ENCODE measurements around the gene NPRL2.
A peak's percentile ranks its signal among the peaks of the same experiment; 100 is the strongest.

NPRL2 gene

DNA sequence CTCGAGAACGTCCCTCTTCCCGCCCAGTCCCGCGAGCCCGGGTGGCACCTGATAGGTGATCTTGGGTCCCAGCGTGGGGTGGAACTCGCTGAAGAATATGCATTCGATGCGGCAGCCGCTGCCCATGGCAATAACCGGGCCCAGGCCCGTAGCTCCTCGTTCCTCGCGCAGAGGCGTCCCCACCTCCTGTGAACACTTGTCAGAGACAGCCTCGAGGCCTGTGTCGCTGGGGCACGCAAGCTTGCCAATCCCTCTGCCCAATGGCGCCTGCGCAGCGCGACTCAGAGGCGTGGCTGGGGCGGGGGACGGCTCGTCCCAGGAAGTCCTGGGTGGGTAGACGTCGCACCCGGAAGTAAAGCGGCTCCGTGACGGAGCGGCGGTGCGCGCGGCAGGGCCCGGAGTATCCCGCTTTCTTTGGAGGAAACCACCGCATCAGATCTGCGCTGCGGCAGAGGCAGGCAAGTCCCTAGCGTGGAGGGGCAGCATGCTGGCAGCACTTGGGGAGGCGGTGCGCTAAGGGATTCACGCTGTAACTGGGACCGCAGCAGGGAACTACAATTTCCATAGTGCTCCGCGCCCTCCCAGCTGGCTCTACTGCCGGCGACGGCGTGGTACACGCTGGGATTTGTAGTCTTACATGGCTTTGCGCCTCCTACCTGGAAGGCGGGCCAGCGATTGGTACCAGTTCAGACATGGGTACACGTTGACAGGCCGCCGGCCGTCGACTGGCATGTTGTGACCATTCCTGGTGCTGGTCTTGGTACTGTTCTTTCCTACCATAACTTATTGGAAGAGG, at the start of gene NPRL2, which contains the start of gene CYB561D2:
Gene NPRL2 (minus strand): TSS at position 249 of the 796 bp plus-strand sequence. CDS start 123 bp downstream, at position 126.
Gene CYB561D2 (plus strand): TSS at position 336 of the 796 bp plus-strand sequence. CDS start 572 bp downstream, outside the sequence.
- Histone ChIP-seq H3K27ac (ENCODE audit: low read depth in 2 of 2, low read length in 2 of 2) (peak within 1 kb of the TSS; percentile 87 to 98), H3K36me3 (ENCODE audit: control insufficient read depth in 2 of 2, insufficient read depth in 2 of 2, low read length in 2 of 2) (peaks cover 42 to 43% of the 10 kb centered on the region in 2 donors), H3K4me1 (ENCODE audit: control insufficient read depth in 2 of 2, insufficient read depth in 2 of 2, low read length in 2 of 2) (peaks cover 31 to 37% of the 10 kb centered on the region in 2 donors), H3K9ac (ENCODE audit: low read depth in 1 of 2, low read length in 2 of 2) (peak within 1 kb of the TSS; percentile 74 to 94), H3K27me3 (ENCODE audit: control insufficient read depth in 2 of 2, insufficient read depth in 2 of 2, low read length in 2 of 2) (no peaks in the 10 kb centered on the region), H3K4me3 (ENCODE audit: low read length in 2 of 2) (peak within 1 kb of the TSS; percentile 70 to 97), H3K9me3 (ENCODE audit: control insufficient read depth in 2 of 2, low read length in 2 of 2) (no peaks in the 10 kb centered on the region)

DNA sequence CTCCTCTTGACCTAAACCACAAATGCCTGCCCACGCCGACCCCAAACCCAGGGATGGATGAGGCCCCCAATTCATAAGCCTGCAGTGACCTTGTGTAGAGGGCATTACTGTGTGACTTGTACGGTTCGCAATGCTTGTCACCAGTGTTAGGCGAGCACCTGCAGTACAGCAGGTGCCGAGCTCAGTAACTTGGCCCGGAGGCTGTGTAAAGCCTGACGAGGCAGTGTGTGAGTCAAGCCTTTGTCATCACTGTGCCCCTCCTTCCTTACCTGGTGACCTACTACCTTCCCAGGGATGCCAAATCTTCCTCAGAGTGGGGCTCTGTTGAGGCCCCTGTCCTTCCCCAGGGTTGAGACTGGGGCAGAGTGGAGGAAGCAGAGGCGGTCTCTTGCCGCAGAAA, 45.9 kb upstream of the NPRL2 start:
- Histone ChIP-seq H3K9ac (ENCODE audit: low read depth in 1 of 2, low read length in 2 of 2) (no peak overlapping the region), H3K36me3 (ENCODE audit: control insufficient read depth in 2 of 2, insufficient read depth in 2 of 2, low read length in 2 of 2) (no peaks in the 10 kb centered on the region), H3K4me1 (ENCODE audit: control insufficient read depth in 2 of 2, insufficient read depth in 2 of 2, low read length in 2 of 2) (no peaks in the 10 kb centered on the region), H3K4me3 (ENCODE audit: low read length in 2 of 2) (no peak overlapping the region), H3K27ac (ENCODE audit: low read depth in 2 of 2, low read length in 2 of 2) (no peak overlapping the region), H3K27me3 (ENCODE audit: control insufficient read depth in 2 of 2, insufficient read depth in 2 of 2, low read length in 2 of 2) (no peaks in the 10 kb centered on the region), H3K9me3 (ENCODE audit: control insufficient read depth in 2 of 2, low read length in 2 of 2) (no peaks in the 10 kb centered on the region)

DNA sequence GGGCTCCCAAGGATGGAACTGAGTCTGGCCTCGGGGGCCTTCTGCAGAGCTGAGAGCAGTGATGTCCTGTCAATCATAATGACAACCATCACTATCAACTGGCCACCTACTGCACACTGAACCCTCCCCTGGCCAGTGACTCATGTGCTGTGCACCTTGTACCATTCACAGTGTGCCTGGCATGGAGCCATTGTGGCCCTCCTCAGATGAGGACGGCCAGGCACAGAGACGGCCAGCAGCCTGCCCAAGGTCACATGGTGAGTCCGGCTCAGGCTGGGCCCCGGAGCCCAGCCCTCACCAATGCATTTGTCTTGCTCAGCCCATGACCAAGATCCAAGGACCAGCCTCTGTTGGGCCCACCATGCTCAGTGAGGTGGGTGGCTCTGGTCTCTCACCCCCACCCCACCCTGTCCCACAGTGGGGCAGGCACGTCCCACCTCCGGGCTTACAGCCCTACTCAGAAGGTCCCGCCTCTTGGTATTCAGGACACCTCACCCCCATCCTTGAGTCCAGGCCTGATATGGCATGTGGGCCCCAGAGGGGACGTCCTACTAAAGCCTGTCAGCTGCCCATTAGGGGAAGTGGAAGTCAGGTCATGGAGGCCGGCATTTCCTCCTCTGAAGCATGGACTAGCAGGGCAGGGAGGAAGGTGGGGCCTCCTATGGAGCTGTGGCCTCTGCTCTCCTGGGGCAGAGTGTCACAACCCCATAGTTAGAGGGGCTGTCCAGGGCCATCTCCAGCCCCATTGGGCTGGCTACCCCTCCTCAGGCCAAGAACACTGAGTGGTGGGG, 44.7 kb upstream of the NPRL2 start:
- H3K9me3 ChIP-seq (ENCODE audit: control insufficient read depth in 2 of 2, low read length in 2 of 2) = no peaks in the 10 kb centered on the region
- peaks cover 4 to 9% of the 10 kb centered on the region in 2 donors for H3K4me1 ChIP-seq (ENCODE audit: control insufficient read depth in 2 of 2, insufficient read depth in 2 of 2, low read length in 2 of 2)
- no peak overlapping the region for H3K9ac ChIP-seq (ENCODE audit: low read depth in 1 of 2, low read length in 2 of 2)
- H3K27ac ChIP-seq (ENCODE audit: low read depth in 2 of 2, low read length in 2 of 2) = no peak overlapping the region
- H3K27me3 ChIP-seq (ENCODE audit: control insufficient read depth in 2 of 2, insufficient read depth in 2 of 2, low read length in 2 of 2) = no peaks in the 10 kb centered on the region
- H3K4me3 ChIP-seq (ENCODE audit: low read length in 2 of 2) = no peak overlapping the region
- H3K36me3 ChIP-seq (ENCODE audit: control insufficient read depth in 2 of 2, insufficient read depth in 2 of 2, low read length in 2 of 2) = no peaks in the 10 kb centered on the region

DNA sequence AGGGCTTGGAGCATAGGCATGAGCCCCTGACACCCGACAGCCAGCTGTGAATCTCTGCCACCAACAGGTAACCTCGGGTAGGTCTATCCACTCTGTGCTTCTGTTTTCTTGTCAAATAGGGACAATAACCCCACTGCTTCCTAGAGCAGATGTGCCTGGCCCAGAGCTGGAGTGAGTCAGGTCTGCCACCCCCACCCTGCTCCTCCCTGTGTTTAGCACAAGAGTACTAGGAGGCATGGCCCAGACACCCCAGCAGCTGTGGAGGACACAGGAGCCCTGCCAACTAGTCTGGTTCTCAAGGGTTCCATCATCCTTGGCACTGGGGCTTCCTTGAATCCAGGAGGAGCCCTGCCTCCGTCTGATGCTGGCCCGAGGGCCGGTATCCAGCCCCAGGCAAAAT, 42.5 kb upstream of the NPRL2 start:
- H3K4me1 ChIP-seq (ENCODE audit: control insufficient read depth in 2 of 2, insufficient read depth in 2 of 2, low read length in 2 of 2) = peaks cover 4 to 9% of the 10 kb centered on the region in 2 donors
- H3K27ac ChIP-seq (ENCODE audit: low read depth in 2 of 2, low read length in 2 of 2) = no peak overlapping the region
- no peaks in the 10 kb centered on the region for H3K36me3 ChIP-seq (ENCODE audit: control insufficient read depth in 2 of 2, insufficient read depth in 2 of 2, low read length in 2 of 2)
- no peaks in the 10 kb centered on the region for H3K9me3 ChIP-seq (ENCODE audit: control insufficient read depth in 2 of 2, low read length in 2 of 2)
- no peaks in the 10 kb centered on the region for H3K27me3 ChIP-seq (ENCODE audit: control insufficient read depth in 2 of 2, insufficient read depth in 2 of 2, low read length in 2 of 2)
- H3K9ac ChIP-seq (ENCODE audit: low read depth in 1 of 2, low read length in 2 of 2) = no peak overlapping the region
- H3K4me3 ChIP-seq (ENCODE audit: low read length in 2 of 2) = no peak overlapping the region

DNA sequence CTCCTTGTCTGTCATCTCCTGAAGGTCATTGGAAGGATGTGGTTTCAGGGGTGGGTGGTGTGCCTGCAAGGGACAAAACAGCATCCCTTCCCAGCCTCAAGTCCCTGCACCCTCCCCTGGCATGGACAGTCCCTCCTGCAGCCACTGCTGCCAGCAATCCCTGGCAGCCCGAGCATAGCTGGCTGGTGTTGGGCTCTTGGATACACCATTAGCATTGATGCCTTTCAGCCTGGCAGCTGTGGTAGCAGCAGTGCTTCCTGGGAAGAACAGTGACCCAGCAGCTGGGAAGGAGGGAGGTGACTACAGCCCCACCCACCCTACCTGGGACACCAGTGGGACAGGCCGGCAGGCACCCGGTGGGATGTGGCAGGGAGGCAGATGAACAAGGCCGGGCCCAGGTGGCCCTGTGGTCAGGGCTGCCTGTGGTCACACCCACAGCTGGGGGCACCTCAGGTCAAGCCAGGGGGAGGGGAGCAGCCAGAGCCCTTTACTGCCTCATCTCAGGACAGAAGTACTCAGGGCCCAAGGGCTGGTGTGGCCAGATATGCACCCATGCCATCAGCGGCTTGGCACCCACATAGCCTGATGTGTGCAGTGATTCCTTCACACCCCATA, 41.6 kb upstream of the NPRL2 start:
- Histone ChIP-seq H3K27ac (ENCODE audit: low read depth in 2 of 2, low read length in 2 of 2) (no peak overlapping the region), H3K9me3 (ENCODE audit: control insufficient read depth in 2 of 2, low read length in 2 of 2) (no peaks in the 10 kb centered on the region), H3K36me3 (ENCODE audit: control insufficient read depth in 2 of 2, insufficient read depth in 2 of 2, low read length in 2 of 2) (no peaks in the 10 kb centered on the region), H3K4me1 (ENCODE audit: control insufficient read depth in 2 of 2, insufficient read depth in 2 of 2, low read length in 2 of 2) (peaks cover 4 to 9% of the 10 kb centered on the region in 2 donors), H3K4me3 (ENCODE audit: low read length in 2 of 2) (no peak overlapping the region), H3K27me3 (ENCODE audit: control insufficient read depth in 2 of 2, insufficient read depth in 2 of 2, low read length in 2 of 2) (no peaks in the 10 kb centered on the region), H3K9ac (ENCODE audit: low read depth in 1 of 2, low read length in 2 of 2) (no peak overlapping the region)

DNA sequence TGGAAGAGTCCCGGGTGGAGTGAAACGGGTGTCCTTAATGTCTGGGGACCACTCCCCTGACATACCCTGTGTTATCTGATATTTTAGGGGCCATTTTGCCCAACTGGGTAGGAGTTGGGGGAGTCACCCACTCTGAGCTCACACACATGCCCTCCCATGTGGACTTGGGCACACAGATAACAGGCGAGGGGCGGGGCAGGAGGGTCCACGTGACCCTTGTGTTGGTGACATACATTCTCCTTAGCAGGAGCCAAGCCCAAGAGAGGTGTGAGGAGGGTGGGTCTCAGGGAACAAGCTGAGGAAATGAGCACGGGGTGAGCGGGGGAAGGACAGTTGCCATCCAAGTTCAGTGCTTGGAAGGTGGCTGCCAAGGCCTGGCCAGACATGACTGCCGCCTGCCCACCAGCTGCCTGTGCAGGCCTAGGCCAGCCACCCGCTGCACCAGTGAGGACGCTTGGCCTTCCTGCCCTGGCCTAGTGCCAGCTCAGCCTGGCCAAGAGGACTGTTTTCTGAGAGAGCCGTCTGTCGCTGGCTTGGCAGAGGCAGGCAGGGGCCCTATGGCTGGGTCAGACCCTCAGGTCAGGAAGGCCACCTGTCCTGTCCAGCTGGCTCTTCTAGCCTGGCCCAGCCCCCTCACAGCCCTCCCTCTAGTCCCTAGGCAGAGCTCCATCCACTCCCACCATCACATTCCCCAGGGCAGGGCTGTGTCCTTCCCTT, 40.1 kb upstream of the NPRL2 start:
- H3K4me1 ChIP-seq (ENCODE audit: control insufficient read depth in 2 of 2, insufficient read depth in 2 of 2, low read length in 2 of 2) = peaks cover 4 to 9% of the 10 kb centered on the region in 2 donors
- H3K9me3 ChIP-seq (ENCODE audit: control insufficient read depth in 2 of 2, low read length in 2 of 2) = no peaks in the 10 kb centered on the region
- H3K9ac ChIP-seq (ENCODE audit: low read depth in 1 of 2, low read length in 2 of 2) = no peak overlapping the region
- H3K27me3 ChIP-seq (ENCODE audit: control insufficient read depth in 2 of 2, insufficient read depth in 2 of 2, low read length in 2 of 2) = no peaks in the 10 kb centered on the region
- H3K4me3 ChIP-seq (ENCODE audit: low read length in 2 of 2) = no peak overlapping the region
- H3K27ac ChIP-seq (ENCODE audit: low read depth in 2 of 2, low read length in 2 of 2) = peak overlapping the region in 1 of 2 donors; percentile 6
- no peaks in the 10 kb centered on the region for H3K36me3 ChIP-seq (ENCODE audit: control insufficient read depth in 2 of 2, insufficient read depth in 2 of 2, low read length in 2 of 2)

DNA sequence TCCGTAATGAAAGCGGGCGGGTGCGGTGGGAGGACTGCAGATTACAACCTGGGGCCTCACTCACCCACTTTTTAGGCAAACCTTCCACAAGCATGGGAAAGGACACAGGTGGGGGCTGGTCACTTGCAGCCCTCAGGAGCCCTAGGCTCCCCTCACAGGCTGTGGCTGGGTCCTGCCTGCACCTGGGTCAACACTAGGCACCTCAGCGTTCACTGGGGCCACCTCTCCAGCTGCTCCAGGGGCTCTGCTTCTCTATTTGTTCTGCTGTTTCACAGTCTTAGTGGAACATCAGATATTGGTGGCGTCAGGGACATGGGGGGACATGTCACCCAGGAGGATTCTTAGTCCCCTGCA, 38.8 kb upstream of the NPRL2 start:
- Histone ChIP-seq H3K36me3 (ENCODE audit: control insufficient read depth in 2 of 2, insufficient read depth in 2 of 2, low read length in 2 of 2) (no peaks in the 10 kb centered on the region), H3K27me3 (ENCODE audit: control insufficient read depth in 2 of 2, insufficient read depth in 2 of 2, low read length in 2 of 2) (no peaks in the 10 kb centered on the region), H3K9me3 (ENCODE audit: control insufficient read depth in 2 of 2, low read length in 2 of 2) (no peaks in the 10 kb centered on the region), H3K4me1 (ENCODE audit: control insufficient read depth in 2 of 2, insufficient read depth in 2 of 2, low read length in 2 of 2) (peaks cover 4 to 9% of the 10 kb centered on the region in 2 donors), H3K9ac (ENCODE audit: low read depth in 1 of 2, low read length in 2 of 2) (no peak overlapping the region), H3K4me3 (ENCODE audit: low read length in 2 of 2) (no peak overlapping the region), H3K27ac (ENCODE audit: low read depth in 2 of 2, low read length in 2 of 2) (no peak overlapping the region)

DNA sequence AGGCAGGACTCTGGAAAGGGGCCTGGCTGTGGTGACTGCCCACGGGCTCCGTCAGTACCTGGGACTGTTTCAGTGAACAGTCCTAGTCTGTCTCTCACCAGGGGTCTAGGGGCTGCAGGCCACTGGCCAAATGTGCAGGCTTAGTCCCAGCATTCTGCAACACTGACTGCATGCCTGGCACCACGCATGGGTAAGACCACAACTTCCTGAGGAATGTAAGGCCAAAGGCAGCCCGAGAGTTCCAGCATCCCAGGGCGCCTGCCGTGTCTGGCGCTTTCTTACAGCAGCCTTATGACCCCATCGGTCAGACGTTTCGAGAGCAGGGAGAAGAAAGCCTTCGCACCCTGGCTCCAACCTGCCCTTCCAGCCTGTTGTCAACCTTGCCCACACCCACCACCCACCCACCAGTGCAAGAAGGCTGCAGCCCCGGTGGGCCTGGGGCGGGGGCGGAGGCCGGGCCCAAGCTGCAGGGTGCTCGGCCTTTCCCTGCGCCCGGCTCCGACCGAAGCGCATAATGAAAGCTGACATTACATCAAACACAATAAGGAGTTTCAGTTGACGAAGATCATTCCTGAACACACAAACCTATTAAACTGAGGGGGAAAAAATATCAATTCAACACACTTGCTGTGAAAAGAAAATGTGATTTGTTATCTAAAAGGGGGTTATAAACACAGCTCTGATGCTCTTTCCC, 38.3 kb upstream of the NPRL2 start:
- no peak overlapping the region for H3K27ac ChIP-seq (ENCODE audit: low read depth in 2 of 2, low read length in 2 of 2)
- H3K4me1 ChIP-seq (ENCODE audit: control insufficient read depth in 2 of 2, insufficient read depth in 2 of 2, low read length in 2 of 2) = peaks cover 4 to 9% of the 10 kb centered on the region in 2 donors
- H3K36me3 ChIP-seq (ENCODE audit: control insufficient read depth in 2 of 2, insufficient read depth in 2 of 2, low read length in 2 of 2) = no peaks in the 10 kb centered on the region
- no peaks in the 10 kb centered on the region for H3K9me3 ChIP-seq (ENCODE audit: control insufficient read depth in 2 of 2, low read length in 2 of 2)
- no peaks in the 10 kb centered on the region for H3K27me3 ChIP-seq (ENCODE audit: control insufficient read depth in 2 of 2, insufficient read depth in 2 of 2, low read length in 2 of 2)
- no peak overlapping the region for H3K4me3 ChIP-seq (ENCODE audit: low read length in 2 of 2)
- no peak overlapping the region for H3K9ac ChIP-seq (ENCODE audit: low read depth in 1 of 2, low read length in 2 of 2)

DNA sequence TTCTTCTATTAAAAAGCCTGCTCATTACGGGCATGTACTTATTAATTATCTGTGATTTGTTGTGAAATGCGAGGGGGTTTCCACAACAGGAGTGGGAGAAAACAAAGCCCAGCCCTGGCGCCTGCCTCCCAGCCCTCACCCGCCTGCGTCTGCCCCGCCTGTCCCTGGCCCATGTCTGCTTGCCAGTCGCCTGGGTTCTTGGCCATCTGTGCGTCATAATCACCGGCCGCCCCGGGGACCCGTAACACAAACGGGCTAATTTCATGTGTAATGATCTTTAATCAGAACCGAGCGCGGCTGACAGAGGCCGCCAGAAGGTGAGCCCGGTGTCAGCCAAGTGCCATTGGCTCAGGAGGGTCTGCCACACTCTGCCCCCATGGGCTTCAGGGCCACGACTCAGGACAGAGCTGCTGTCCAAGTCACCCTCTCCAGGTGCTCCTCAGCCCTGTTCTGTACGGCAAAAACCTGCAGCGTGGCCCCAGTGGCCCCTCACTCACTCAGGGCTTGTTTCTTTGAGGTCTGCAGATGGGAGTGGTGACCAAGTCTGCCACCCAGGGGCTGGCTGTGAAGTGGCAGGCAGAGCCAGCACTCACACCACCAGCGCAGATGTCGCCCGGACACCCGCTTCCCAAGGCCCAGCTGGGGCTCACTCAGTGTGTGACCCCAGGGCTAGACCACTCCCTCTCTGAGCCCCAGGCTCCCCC, 37.6 kb upstream of the NPRL2 start:
- Histone ChIP-seq H3K9me3 (ENCODE audit: control insufficient read depth in 2 of 2, low read length in 2 of 2) (no peaks in the 10 kb centered on the region), H3K9ac (ENCODE audit: low read depth in 1 of 2, low read length in 2 of 2) (no peak overlapping the region), H3K36me3 (ENCODE audit: control insufficient read depth in 2 of 2, insufficient read depth in 2 of 2, low read length in 2 of 2) (no peaks in the 10 kb centered on the region), H3K4me3 (ENCODE audit: low read length in 2 of 2) (no peak overlapping the region), H3K27ac (ENCODE audit: low read depth in 2 of 2, low read length in 2 of 2) (no peak overlapping the region), H3K27me3 (ENCODE audit: control insufficient read depth in 2 of 2, insufficient read depth in 2 of 2, low read length in 2 of 2) (no peaks in the 10 kb centered on the region), H3K4me1 (ENCODE audit: control insufficient read depth in 2 of 2, insufficient read depth in 2 of 2, low read length in 2 of 2) (peaks cover 4 to 9% of the 10 kb centered on the region in 2 donors)

Data from mucosa of rectum (tissue), 2 donors.